H54 (cell line): Measurements from ENCODE around the gene TBC1D22B.

Source experiments
- DNase-seq: peaks from one replicate; pipeline ENCODE4 v3.0.0; 2011; ENCODE audit warnings: low spot score, mixed read lengths; ENCODE audit not compliant: insufficient read length
- FAIRE-seq: peaks from 3 replicates; lab custom pipeline; 2011; peaks lifted over from hg19 to GRCh38; lab: Jason Lieb, UNC
- POLR2A ChIP-seq: IDR thresholded peaks from 2 replicates; pipeline ENCODE4 v1.6.1; 2011; ENCODE audit warnings: low read depth, mild to moderate bottlenecking, low read length

The TBC1D22B gene

DNA sequence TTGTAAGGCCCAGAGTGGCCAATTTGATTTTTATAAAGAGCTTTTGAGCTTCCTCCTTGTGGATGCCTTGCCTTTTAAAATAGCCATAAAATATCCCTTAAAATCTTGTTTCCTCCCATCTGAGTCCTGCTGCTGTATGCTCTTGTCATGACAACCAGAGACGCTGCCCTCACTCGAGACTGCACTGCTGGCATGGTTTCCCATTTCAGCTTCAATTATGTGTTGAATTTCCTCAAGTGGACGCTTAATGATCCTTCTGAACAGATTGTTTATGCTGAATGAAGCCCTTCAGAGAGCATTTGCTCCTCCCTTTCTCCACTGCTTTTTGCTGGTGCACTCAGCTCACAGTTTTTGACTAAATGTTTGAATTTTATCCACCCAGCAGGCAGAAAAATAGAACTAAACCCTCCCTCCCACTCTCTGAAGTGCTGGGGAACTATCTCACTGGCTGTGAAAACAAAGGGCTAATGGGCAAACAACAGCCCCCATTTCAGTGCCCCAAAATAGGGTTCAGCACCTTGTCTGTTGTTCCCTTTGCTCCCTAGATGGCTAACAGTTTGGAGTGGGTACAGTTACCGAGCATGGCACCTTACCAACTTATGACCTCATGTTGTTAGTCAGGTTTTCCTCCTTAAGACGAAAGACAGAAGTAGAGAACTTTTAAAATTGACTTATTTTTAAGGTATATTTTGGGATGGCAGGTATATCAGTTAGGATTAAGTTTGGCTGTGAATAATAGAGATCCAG lies 50.7 kb downstream of the TBC1D22B start:
- no peak for TF ChIP-seq POLR2A
- DNase-seq (no peak), FAIRE-seq (no peak)

DNA sequence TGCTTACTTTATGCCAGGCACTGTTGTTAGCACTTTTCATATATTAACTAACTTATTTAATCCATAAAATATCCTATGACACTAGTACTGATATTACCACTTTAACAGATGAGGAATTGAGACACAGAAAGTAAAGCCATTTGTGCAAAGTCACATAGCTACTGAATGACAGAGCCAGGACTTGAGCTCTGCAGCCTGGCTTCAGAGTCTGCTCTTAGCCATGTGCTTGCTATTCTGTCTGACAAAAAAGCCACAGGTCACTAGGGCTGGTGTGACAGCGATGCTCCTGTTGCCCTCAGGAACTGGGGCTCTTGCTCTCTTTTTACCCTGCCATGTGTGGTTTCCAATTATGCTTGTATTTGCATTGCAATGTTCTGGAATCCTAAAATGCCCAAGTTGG lies 51.5 kb downstream of the TBC1D22B start:
- TF ChIP-seq POLR2A: no peak
- DNase-seq (no peak), FAIRE-seq (no peak)

DNA sequence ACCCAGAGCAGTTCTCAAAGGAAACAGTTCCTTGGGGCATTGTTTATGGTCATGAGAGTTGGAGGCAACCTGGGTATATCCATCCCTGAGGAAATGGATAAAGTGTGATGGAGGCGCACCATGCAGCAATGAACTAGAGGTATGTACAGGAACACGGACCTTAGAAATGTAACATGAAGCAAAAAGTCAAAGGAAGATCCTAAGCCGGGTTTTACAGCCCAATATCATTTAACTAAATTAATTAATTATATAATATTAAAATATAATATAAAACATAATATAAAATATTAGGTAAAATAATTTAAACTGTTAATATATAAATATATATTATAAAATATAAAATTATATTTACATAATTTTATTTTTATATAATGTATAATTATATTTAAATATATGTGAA lies 52.1 kb downstream of the TBC1D22B start:
- DNase-seq (no peak), FAIRE-seq (no peak)

DNA sequence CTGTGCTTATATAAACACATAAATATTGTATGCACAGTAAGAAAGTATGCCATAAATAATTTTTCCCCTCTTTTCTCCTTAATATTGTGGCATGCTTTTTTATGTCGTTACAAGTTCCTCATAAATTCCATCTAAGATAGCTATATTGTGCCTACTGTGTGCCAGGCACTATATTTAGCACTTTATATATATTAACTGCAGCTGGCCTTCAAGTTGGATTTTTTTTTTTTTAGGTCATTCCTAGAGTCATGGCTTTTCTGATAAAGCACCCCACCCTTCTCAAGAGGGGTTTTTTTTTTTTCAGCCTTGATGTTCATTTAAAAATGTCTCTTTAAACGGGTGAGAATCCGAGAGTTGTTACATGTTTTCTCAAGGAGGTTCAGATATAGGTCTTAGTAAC lies 53.4 kb downstream of the TBC1D22B start:
- TF ChIP-seq POLR2A: no peak
- FAIRE-seq: no peak
- no peak for DNase-seq

More for the DNA sequence above, 52.1 kb downstream of the TBC1D22B start:
- TF ChIP-seq POLR2A: no peak

DNA sequence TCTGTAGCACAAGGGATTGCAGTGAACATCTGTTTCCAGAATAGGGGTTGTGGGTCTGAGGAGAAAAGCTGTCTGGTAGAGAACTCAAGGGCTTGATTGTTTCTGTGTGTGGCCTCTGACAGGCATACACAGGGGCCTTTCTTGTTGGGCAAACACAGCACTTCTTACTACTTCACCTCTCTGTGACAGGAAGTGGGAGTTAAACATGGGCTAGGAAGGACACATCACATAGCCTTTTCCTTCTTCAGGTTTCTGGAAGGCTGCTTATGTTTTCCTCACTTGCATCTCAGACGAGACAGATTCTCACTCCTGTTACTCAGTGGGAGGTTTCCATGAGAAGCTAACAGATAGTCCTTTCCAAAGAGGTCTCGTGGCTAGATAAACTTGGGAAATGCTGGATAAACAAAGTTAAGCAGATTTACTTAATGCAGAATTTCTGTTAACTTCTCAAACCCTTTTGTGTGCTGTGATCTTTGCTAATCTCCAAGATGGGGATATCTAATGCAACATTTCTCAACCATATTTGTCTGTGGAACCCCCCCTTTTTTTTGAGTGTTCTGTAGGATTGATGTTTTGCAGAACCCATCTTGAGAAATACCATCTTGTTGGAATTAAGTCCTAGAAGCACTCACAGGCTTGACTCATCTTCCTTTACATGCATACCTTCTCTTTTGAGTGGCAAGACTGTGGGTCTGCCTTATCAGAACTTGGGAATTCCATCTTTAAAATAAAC lies 54.3 kb downstream of the TBC1D22B start:
- FAIRE-seq (no peak), DNase-seq (no peak)
- no peak for TF ChIP-seq POLR2A

DNA sequence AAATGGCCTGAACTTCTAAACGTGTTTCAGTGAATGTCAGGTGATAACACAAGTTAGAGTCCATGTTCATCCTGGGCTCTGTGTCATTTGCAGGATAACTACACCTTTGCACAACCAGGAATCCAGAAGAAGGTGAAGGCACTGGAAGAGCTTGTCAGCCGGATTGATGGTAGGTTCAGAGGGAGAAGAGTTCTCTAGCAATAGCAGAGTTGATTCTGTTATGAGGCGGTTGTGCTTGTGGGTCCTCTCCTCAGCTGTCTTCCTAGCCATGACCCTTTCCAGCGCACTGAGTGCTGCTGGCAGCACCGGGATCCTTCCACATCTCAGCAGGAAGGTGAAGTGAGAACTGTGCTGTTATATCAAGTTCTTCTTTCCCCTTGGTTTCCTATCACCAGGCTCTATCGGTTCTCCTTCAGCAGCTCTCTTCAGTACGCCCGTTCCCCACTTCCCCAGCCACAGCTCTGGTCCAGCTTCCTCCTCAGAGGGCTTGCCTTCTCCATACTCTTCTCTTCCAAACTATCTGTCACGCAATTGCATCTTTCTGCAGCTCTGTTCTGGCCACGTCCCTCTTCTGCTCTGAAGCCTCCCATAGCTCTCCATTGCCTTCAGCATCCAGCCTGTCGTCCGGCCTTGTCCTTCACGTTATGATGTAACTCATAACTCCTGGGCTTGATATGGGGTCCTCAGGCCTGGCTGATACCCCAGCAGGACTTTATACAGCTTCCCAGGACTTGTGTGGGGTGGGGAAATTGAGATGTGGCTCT lies 56.3 kb downstream of the TBC1D22B start:
- TF ChIP-seq POLR2A: no peak
- FAIRE-seq (no peak), DNase-seq (no peak)

DNA sequence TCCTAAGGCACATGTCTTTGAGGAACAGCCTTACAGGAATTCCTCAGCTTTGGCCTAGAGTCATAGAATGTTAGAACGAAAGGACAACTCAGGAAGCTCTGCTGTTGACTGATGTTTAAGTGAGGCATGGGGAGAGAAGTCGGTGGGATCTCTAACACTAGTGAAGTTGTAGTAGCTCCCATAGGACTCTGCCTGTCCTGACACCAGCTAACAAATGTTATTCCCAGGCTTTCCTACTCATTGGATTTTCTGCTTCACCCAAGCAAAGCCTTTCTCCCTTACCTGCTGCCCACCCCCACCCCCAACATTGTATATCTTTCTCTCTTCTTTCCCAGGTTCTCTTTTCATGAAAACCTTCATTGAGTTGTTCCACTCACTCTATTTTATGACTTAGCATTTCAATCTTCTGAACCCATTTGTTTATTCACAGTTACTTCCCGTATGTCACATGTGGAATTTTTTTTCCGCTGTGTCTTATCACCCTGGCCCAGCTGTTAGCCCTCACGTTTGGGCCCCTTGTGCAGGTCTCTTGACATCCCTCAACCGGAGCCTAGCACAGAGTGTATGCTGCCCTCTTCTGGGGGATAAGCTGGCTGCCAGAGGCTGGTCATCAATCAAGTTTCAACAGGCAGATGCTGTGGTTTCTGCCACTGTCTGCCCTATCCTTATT lies 57.0 kb downstream of the TBC1D22B start:
- DNase-seq: no peak
- TF ChIP-seq POLR2A: no peak
- FAIRE-seq: no peak

DNA sequence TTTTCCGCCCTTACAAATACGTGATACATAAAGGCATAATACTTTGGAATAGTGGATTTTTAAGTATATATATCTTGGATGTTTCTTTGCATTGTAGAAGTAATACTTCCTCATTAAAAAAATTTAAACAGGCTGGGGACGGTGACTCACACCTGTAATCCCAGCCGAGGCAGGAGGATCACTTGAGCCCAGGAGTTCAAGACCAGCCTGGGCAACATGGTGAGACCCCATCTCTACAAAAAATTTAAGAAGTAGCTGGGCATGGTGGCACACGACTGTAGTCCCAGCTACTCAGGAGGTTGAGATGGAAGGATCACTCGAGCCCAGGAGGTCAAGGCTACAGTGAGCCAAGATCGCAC lies 57.6 kb downstream of the TBC1D22B start:
- DNase-seq (no peak), FAIRE-seq (no peak)
- no peak for TF ChIP-seq POLR2A

DNA sequence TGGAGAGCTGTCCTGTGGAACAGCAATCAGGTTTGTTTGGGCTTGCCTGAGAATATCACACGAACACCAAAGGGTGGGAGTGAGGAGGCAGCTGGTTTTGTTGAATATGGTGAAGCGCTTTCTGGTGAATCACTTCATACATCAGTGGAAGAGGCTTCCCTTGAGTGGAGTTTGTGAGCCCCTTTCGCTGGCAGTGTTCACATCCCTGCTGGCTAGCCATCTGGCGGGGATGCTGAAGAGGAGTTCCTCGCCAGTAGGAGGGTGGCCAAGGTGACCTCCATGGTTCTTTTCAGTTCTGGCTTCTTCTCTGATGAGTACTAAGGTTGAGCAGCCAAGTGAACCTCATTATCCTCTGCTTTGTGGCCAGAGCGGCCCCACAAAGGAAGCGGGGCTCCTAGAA lies 58.5 kb downstream of the TBC1D22B start:
- TF ChIP-seq POLR2A: no peak
- DNase-seq: no peak
- no peak for FAIRE-seq

DNA sequence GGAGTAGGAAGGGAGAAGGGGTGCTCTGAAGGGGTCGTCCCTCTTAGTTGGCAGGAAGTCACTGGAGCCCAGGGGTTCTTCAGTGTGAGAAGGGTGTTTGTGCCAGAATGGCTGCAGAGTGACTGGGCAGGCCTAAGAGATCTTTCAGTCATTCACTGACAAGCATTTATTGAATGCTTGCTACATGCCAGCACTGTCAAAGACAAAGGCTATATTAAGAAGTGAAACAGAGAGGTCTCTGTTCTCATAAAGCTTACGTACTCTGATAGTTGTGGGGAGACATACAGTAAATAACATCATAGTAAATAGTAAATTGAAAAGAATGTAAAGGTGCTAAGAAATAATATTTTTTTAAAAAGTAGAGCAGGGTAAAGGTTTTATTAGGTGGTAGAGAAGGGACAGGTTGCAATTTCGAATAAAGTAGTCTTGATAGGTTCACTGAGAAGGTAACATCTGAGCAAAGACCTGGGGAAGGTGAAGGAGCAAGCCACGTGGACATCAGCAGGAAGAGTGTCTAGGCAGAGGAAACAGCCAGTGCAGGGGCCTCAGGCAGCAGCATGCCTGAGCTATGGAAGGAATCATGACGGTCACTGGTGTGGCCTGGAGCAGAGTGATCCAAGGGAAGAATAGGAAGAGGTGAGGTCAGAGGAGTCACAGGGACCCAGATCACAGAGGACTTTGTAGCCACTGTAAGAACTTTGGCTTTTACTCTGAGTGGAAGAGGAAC lies 59.9 kb downstream of the TBC1D22B start:
- no peak for TF ChIP-seq POLR2A
- DNase-seq: no peak

DNA sequence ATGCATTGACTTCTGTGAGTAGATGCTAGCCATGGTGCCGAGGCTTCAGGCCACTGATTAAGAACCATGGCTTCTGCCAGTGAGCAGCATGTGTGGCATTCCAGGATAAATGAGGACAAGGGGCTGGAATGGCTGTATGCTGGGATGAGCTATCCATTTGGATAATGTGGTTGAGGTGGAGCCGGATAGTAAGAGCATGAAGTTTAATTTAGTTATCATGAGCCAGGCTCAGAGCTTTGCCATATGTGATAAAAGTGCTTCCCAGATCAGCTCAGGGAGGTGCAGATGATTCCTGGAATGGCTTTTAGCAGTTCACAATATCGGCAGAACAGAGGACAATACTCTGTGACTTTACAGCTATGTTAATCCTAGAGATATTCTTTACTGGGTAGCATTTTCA lies 61.6 kb downstream of the TBC1D22B start:
- no peak for TF ChIP-seq POLR2A
- FAIRE-seq (no peak), DNase-seq (no peak)

More for the DNA sequence above, 59.9 kb downstream of the TBC1D22B start:
- FAIRE-seq: no peak

DNA sequence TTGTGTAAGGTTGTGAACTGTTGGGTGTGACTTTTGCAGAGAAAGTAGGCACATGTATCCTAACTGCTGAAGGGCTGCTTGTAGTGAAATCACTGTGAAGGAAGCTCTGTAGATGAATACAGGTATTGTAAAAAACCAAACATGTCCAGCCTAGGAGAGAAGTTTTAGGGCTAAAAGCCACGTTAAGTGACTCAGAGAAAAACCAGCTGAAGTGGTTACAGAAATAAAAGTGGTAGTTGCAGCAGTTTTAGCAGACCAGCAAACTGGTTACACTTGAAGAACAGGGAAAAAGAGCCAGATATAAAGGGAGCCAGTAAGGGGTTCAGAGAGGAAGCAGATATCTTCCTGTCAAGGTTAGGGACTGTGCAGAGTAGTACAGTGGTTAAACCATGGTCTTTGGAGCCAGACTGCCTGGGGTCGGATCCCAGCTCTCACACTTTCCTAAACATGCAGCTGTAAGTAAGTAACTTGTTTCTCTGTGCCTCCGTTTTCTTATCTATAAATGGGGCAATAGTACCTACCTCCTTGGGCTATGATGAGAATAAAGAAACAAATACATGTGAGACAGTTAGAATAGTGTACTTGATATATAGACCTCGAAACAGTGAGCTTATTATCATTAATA lies 62.4 kb downstream of the TBC1D22B start:
- no peak for TF ChIP-seq POLR2A
- DNase-seq: no peak
- FAIRE-seq: no peak

DNA sequence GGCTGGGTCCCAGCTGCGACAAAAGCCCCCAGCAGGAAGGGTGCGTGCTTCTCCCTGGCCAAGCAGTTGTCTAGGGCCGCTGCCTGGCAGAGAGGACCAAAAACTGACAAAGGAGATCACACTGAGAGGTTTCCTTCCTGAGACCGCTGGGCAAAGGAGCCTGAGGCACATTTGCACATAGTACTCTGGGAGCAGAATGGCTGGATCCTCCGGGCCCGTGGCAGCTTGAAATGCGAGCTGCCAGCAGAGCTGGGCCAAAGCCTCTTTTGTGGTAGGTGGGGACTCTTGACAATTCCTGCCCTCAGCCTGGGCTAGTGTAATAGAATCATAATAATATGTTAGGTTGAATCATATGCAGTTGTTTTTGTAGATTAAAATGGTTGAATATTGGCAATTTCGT lies 63.1 kb downstream of the TBC1D22B start:
- FAIRE-seq (no peak), DNase-seq (no peak)
- TF ChIP-seq POLR2A: no peak

DNA sequence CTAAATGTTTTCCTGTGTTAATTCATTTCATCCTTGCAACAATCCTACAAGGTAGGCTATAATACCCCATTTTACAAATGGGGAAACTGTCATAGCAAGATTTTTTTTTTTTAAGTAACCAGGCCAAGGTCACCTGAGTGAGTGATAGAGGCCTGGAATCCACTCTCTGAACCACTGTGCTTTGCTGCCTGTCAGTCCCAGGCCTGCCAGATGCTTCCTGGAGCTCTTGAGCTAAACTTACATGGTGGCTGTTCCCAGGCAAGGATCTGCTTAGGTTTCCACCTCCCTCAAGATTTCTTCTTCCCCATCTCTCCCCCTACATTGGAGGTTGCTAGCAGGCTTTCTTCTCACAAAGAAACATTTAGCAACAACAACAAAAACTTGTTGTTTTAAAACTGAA lies 63.5 kb downstream of the TBC1D22B start:
- DNase-seq (no peak), FAIRE-seq (no peak)
- no peak for TF ChIP-seq POLR2A
